Measurements from ENCODE around the gene PRLHR. TPM values are rescaled to one million over a fixed set of nuclear protein-coding genes. Genes with fewer than 3 reads are reported as not detected.
A peak's percentile ranks its signal among the peaks of the same experiment; 100 is the strongest.

The PRLHR gene
- total RNA-seq, 1 donor from 2014 or later: not detected

GRCh38 chr10:118596426-118597124 lies 1.1 kb upstream of the PRLHR start:
- H3K27me3 Mint-ChIP-seq (ENCODE audit: low read depth): peaks cover 60% of the 10 kb centered on the region
- no peaks in the 10 kb centered on the region for H3K36me3 Mint-ChIP-seq (ENCODE audit: low read depth)
- H3K4me1 Mint-ChIP-seq (ENCODE audit: low read depth): peaks cover 9% of the 10 kb centered on the region
- no peak overlapping the region for H3K4me3 Mint-ChIP-seq (ENCODE audit: unreplicated experiment)
- peaks cover 5% of the 10 kb centered on the region for H3K9me3 Mint-ChIP-seq (ENCODE audit: low read depth)
- H3K27ac Mint-ChIP-seq (ENCODE audit: unreplicated experiment): no peak overlapping the region
- TF ChIP-seq CTCF (IDR thresholded peaks at IDR 0.05): no peak
- no peak for DNase-seq (ENCODE audit: low spot score)

GRCh38 chr10:118595064-118595420 lies 406 bp downstream of the PRLHR start:
- no peak for TF ChIP-seq CTCF (IDR thresholded peaks at IDR 0.05)
- DNase-seq (ENCODE audit: low spot score): no peak
- Mint-ChIP-seq H3K4me1 (ENCODE audit: low read depth) (peaks cover 9% of the 10 kb centered on the region), H3K27ac (ENCODE audit: unreplicated experiment) (no peak overlapping the region), H3K4me3 (ENCODE audit: unreplicated experiment) (no peak overlapping the region), H3K9me3 (ENCODE audit: low read depth) (peaks cover 5% of the 10 kb centered on the region), H3K36me3 (ENCODE audit: low read depth) (no peaks in the 10 kb centered on the region), H3K27me3 (ENCODE audit: low read depth) (peaks cover 59% of the 10 kb centered on the region)

GRCh38 chr10:118594392-118595063 lies 920 bp downstream of the PRLHR start:
- no peak overlapping the region for H3K27ac Mint-ChIP-seq (ENCODE audit: unreplicated experiment)
- peak; percentile 65 for TF ChIP-seq CTCF (IDR thresholded peaks at IDR 0.05)
- no peaks in the 10 kb centered on the region for H3K36me3 Mint-ChIP-seq (ENCODE audit: low read depth)
- no peak overlapping the region for H3K4me3 Mint-ChIP-seq (ENCODE audit: unreplicated experiment)
- no peak for DNase-seq (ENCODE audit: low spot score)
- peaks cover 9% of the 10 kb centered on the region for H3K4me1 Mint-ChIP-seq (ENCODE audit: low read depth)
- H3K9me3 Mint-ChIP-seq (ENCODE audit: low read depth): peaks cover 5% of the 10 kb centered on the region
- H3K27me3 Mint-ChIP-seq (ENCODE audit: low read depth): peaks cover 61% of the 10 kb centered on the region

GRCh38 chr10:118592675-118593330 lies 2.6 kb downstream of the PRLHR start:
- TF ChIP-seq CTCF (IDR thresholded peaks at IDR 0.05): no peak
- no peaks in the 10 kb centered on the region for H3K9me3 Mint-ChIP-seq (ENCODE audit: low read depth)
- peaks cover 9% of the 10 kb centered on the region for H3K4me1 Mint-ChIP-seq (ENCODE audit: low read depth)
- no peak overlapping the region for H3K4me3 Mint-ChIP-seq (ENCODE audit: unreplicated experiment)
- H3K36me3 Mint-ChIP-seq (ENCODE audit: low read depth): no peaks in the 10 kb centered on the region
- no peak overlapping the region for H3K27ac Mint-ChIP-seq (ENCODE audit: unreplicated experiment)
- no peak for DNase-seq (ENCODE audit: low spot score)
- peaks cover 66% of the 10 kb centered on the region for H3K27me3 Mint-ChIP-seq (ENCODE audit: low read depth)

GRCh38 chr10:118590334-118590733 lies 5.1 kb downstream of the PRLHR start:
- H3K4me3 Mint-ChIP-seq (ENCODE audit: unreplicated experiment): no peak overlapping the region
- H3K27ac Mint-ChIP-seq (ENCODE audit: unreplicated experiment): no peak overlapping the region
- no peak for DNase-seq (ENCODE audit: low spot score)
- TF ChIP-seq CTCF (IDR thresholded peaks at IDR 0.05): no peak
- H3K36me3 Mint-ChIP-seq (ENCODE audit: low read depth): peaks cover 2% of the 10 kb centered on the region
- H3K9me3 Mint-ChIP-seq (ENCODE audit: low read depth): no peaks in the 10 kb centered on the region
- H3K27me3 Mint-ChIP-seq (ENCODE audit: low read depth): peaks cover 48% of the 10 kb centered on the region
- H3K4me1 Mint-ChIP-seq (ENCODE audit: low read depth): peaks cover 10% of the 10 kb centered on the region

All from chondrocyte (in vitro differentiated cells).